ENCODE data around the gene GNPDA1. TPM values are rescaled to one million over a fixed set of nuclear protein-coding genes. Genes with fewer than 3 reads are reported as not detected.

Gene GNPDA1
- polyA plus RNA-seq, 1 of the 3 experiments (the other 2 are of a cell fraction), result 23.9 TPM

DNA sequence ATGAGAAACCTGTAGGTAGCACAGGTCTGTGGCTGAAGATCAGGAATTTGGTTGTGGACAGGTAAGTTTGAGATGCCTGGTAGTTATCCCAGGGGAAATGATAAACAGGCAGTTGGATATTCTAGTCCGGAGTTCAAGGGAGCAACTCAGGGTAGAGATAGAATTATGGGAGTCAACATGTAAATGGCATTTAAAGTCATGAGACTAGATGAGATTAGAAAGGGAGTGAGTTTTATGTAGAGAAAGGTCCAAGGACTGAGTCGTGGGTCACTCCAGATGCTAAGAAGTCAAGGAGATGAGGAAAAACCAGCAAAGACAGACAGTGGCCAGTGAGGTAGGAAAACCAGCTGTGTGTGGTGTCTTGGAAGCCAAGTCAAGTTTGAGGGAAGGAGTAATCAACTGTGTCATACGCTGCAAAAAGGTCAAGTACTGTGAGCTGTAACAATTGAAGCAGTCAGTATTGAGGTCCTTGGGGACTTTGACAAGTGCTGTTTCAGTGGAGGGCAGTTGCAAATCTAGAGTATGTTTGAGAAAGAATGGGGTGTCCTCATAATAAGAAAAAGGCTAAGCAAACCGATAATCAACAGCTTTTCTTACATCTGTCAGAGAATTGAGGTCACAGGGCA, 18.2 kb downstream of the GNPDA1 start (continued):
- TF ChIP-seq FOSL2 (IDR thresholded peaks at IDR 0.05; ENCODE audit: borderline replicate concordance, low read depth) (no peak), MAX (IDR thresholded peaks at IDR 0.05; ENCODE audit: low read depth) (no peak), EP300 (IDR thresholded peaks at IDR 0.05; ENCODE audit: borderline replicate concordance in 1 of 2, low read depth in 1 of 2, low read length in 1 of 2) (no peak), TEAD4 (IDR thresholded peaks at IDR 0.05; ENCODE audit: borderline replicate concordance, insufficient read depth) (no peak), ELF1 (IDR thresholded peaks at IDR 0.05) (no peak), GABPA (IDR thresholded peaks at IDR 0.05; ENCODE audit: low read depth) (no peak)

GRCh38 chr5:141992349-141992963, 20.4 kb downstream of the GNPDA1 start:
- H3K9me3 ChIP-seq, result no peaks in the 10 kb centered on the region
- H3K79me2 ChIP-seq (ENCODE audit: insufficient read depth), result no peaks in the 10 kb centered on the region
- H3K4me3 ChIP-seq (ENCODE audit: low read depth in 2 of 2, low read length in 1 of 2), result no peak overlapping the region; a peak in 1 of 4 replicates
- H3F3A ChIP-seq (replicated peaks; ENCODE audit: insufficient read depth), result peaks cover 15% of the 10 kb centered on the region
- ChIA-PET CTCF (interaction anchor here (0.6 to 11.6 kb wide), 22 partner anchors 8 to 330 kb away, joined by 3 to 164 read pairs (median 4); partner anchors contain the start of genes GNPDA1 and RNF14), POLR2A (no interaction called here)
- peak; percentile 90 for TF ChIP-seq CTCF (IDR thresholded peaks at IDR 0.05)
- TF ChIP-seq RAD21 (IDR thresholded peaks at IDR 0.05; ENCODE audit: low read length), result peak; percentile 75
- no peak for TF ChIP-seq ELF1 (IDR thresholded peaks at IDR 0.05)
- TF ChIP-seq FOSL2 (IDR thresholded peaks at IDR 0.05; ENCODE audit: borderline replicate concordance, low read depth), result no peak
- TF ChIP-seq TCF12 (IDR thresholded peaks at IDR 0.05), result no peak
- TF ChIP-seq, protein P1, sequence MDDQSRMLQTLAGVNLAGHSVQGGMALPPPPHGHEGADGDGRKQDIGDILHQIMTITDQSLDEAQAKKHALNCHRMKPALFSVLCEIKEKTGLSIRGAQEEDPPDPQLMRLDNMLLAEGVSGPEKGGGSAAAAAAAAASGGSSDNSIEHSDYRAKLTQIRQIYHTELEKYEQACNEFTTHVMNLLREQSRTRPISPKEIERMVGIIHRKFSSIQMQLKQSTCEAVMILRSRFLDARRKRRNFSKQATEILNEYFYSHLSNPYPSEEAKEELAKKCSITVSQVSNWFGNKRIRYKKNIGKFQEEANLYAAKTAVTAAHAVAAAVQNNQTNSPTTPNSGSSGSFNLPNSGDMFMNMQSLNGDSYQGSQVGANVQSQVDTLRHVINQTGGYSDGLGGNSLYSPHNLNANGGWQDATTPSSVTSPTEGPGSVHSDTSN (IDR thresholded peaks at IDR 0.05), result no peak
- TF ChIP-seq POLR2AphosphoS5 (IDR thresholded peaks at IDR 0.05; ENCODE audit: low read depth, low read length), result no peak
- TF ChIP-seq, protein P2, sequence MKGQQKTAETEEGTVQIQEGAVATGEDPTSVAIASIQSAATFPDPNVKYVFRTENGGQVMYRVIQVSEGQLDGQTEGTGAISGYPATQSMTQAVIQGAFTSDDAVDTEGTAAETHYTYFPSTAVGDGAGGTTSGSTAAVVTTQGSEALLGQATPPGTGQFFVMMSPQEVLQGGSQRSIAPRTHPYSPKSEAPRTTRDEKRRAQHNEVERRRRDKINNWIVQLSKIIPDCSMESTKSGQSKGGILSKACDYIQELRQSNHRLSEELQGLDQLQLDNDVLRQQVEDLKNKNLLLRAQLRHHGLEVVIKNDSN (IDR thresholded peaks at IDR 0.05; ENCODE audit: borderline replicate concordance, low read depth), result no peak
- no peak for TF ChIP-seq GATA2 (CRISPR knock-in tag; IDR thresholded peaks at IDR 0.05)
- peak; percentile 61 for TF ChIP-seq SMC3 (IDR thresholded peaks at IDR 0.05; ENCODE audit: low read depth, low read length)
- no peak overlapping the region for H3K9ac ChIP-seq
- no peaks in the 10 kb centered on the region for H3K27me3 ChIP-seq (ENCODE audit: insufficient read depth)
- H3K9me2 ChIP-seq, result no peaks in the 10 kb centered on the region
- no peak overlapping the region for H3K4me2 ChIP-seq
- H4K20me1 ChIP-seq (ENCODE audit: insufficient read depth), result peaks cover 9% of the 10 kb centered on the region
- WGBS (ENCODE audit: low lambda C conversion rate), result 27% methylated on average over 2 of the region's 2 CpGs
- H3K36me3 ChIP-seq (replicated peaks in 1 of 2; ENCODE audit: control insufficient read depth in 1 of 2, insufficient read depth in 2 of 2, low read length in 1 of 2), result peaks cover 35 to 63% of the 10 kb centered on the region in 2 experiments
- H3K27ac ChIP-seq (ENCODE audit: low read depth in 2 of 2, low read length in 1 of 2), result no peak overlapping the region
- H3K4me1 ChIP-seq (ENCODE audit: control insufficient read depth in 1 of 2, insufficient read depth in 2 of 2, low read depth in 1 of 2, low read length in 1 of 2), result no peaks in the 10 kb centered on the region
- DNase-seq, result peak; percentile 65
- no peak overlapping the region for H2AFZ ChIP-seq (ENCODE audit: low read depth)

Data from SK-N-SH (cell line).